WERI-Rb-1 (cell line): ENCODE results near the gene PTRH1.

Source experiments
- DNase-seq: peaks from one replicate; pipeline ENCODE4 v3.0.0-alpha.2; 2020
- H3K27ac ChIP-seq: fragments of 250-450 bp; sonication (Bioruptor Pico); 2 replicates; pipeline ENCODE4 v1.5.1; 2020; ENCODE audit warnings: mild to moderate bottlenecking, moderate library complexity
- H3K27me3 ChIP-seq: fragments of 250-450 bp; sonication (Bioruptor Pico); 2 replicates; pipeline ENCODE4 v1.5.1; 2021; ENCODE audit warnings: mild to moderate bottlenecking, low read depth, moderate library complexity; ENCODE audit not compliant: insufficient read depth, severe bottlenecking
- H3K36me3 ChIP-seq: fragments of 250-450 bp; sonication (Bioruptor Pico); 2 replicates; pipeline ENCODE4 v1.5.1; 2020; ENCODE audit warnings: mild to moderate bottlenecking, moderate library complexity
- H3K4me3 ChIP-seq: 2 replicates; pipeline ENCODE4 v1.5.1; 2011; ENCODE audit warnings: low read depth, mild to moderate bottlenecking, control low read depth, low read length
- H3K9me3 ChIP-seq: fragments of 250-450 bp; sonication (Bioruptor Pico); 2 replicates; pipeline ENCODE4 v1.5.1; 2021; ENCODE audit warnings: mild to moderate bottlenecking, moderate library complexity; ENCODE audit not compliant: severe bottlenecking
- CTCF ChIP-seq: IDR thresholded peaks from 2 replicates; pipeline ENCODE4 v1.5.1; 2011; ENCODE audit warnings: low read depth, mild to moderate bottlenecking, control low read depth, inconsistent platforms, low read length

The PTRH1 gene

GRCh38 chr9:127724012-127724411, 8.5 kb upstream of the PTRH1 start:
- H3K9me3 ChIP-seq = no peaks in the 10 kb centered on the region
- DNase-seq = no peak
- no peak for TF ChIP-seq CTCF
- no peak overlapping the region for H3K27ac ChIP-seq
- H3K4me3 ChIP-seq = no peak overlapping the region
- no peaks in the 10 kb centered on the region for H3K36me3 ChIP-seq
- H3K27me3 ChIP-seq = no peaks in the 10 kb centered on the region

- Histone ChIP-seq H3K4me3 (no peak overlapping the region), H3K27ac (no peak overlapping the region), H3K27me3 (no peaks in the 10 kb centered on the region), H3K9me3 (no peaks in the 10 kb centered on the region), H3K36me3 (no peaks in the 10 kb centered on the region)
- DNase-seq = no peak
- no peak for TF ChIP-seq CTCF
Measured at GRCh38 chr9:127723444-127723843, 8.0 kb upstream of the PTRH1 start.

GRCh38 chr9:127723013-127723412, 7.5 kb upstream of the PTRH1 start:
- no peak for TF ChIP-seq CTCF
- no peak overlapping the region for H3K27ac ChIP-seq
- H3K4me3 ChIP-seq = no peak overlapping the region
- no peaks in the 10 kb centered on the region for H3K27me3 ChIP-seq
- H3K9me3 ChIP-seq = no peaks in the 10 kb centered on the region
- no peaks in the 10 kb centered on the region for H3K36me3 ChIP-seq
- no peak for DNase-seq

DNA sequence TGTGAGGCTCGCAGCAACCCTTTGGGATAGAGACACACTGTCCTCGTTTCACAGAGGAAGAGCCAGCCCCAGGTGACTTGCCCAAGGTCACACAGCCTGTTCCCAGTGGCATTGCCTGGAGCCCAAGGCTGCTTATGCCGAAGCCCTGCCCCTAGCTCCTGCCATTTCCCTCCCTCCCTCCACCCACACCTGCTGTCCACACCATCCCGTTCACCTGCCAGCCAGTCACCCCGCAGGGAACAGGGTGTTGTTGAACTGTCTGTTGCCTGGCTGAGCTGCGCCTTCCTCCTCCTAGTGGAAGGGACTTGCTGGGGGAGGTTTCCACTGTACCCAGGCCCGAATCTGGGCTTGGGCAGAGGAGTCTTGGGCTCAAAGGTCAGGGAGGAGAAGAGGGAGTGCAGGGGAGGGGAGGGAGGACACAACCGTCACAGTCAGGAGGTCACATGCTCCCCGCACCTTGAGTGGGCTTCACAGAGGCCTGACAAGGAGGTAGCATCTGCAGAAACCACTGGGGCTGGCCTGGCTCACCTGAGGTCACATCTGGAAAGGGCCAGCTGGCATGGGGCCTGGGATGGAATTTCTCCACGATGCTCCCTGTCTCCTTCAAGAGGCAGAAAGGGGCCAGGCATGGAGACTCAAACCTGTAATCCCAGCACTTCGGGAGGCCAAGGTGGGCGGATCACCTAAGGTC, 6.7 kb upstream of the PTRH1 start:
- no peaks in the 10 kb centered on the region for H3K36me3 ChIP-seq
- H3K27me3 ChIP-seq = no peaks in the 10 kb centered on the region
- DNase-seq = peak; percentile 49
- no peaks in the 10 kb centered on the region for H3K9me3 ChIP-seq
- H3K27ac ChIP-seq = no peak overlapping the region
- no peak overlapping the region for H3K4me3 ChIP-seq
- TF ChIP-seq CTCF = 0 out of 2 replicates have a peak, but pooled peaks have one; percentile 10

GRCh38 chr9:127721391-127721821, 5.9 kb upstream of the PTRH1 start:
- H3K27ac ChIP-seq = no peak overlapping the region
- H3K9me3 ChIP-seq = no peaks in the 10 kb centered on the region
- TF ChIP-seq CTCF = no peak
- DNase-seq = no peak
- no peaks in the 10 kb centered on the region for H3K36me3 ChIP-seq
- no peaks in the 10 kb centered on the region for H3K27me3 ChIP-seq
- no peak overlapping the region for H3K4me3 ChIP-seq

DNA sequence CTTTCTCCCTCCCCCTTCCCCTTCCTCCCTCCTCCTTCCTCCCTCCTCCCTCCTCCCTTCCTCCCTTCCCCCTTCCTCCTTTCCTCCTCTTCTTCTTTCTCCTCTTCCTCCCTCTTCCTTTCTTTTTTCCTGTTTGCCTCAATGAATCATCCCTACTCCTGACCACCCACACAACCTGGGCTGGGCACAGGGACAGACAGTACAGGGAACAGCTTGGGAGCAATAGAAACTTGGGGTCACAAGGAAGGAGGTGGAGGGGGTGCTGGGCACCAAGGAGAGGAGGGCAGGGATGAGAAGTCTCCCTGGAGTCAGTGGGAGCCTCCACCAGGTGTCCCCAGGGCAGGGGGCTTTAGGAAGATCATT, 5.4 kb upstream of the PTRH1 start:
- no peak for DNase-seq

More for the DNA sequence above, 5.4 kb upstream of the PTRH1 start:
- Histone ChIP-seq H3K36me3 (no peaks in the 10 kb centered on the region), H3K27ac (no peak overlapping the region), H3K9me3 (no peaks in the 10 kb centered on the region), H3K4me3 (no peak overlapping the region), H3K27me3 (no peaks in the 10 kb centered on the region)
- TF ChIP-seq CTCF = no peak
